Erythroblast (primary cell): ENCODE measurements around the gene AP1B1.

ENCODE experiments used
- DNase-seq, 2 experiments: peaks; one replicate each; lab custom pipeline; 2025; lab: John Stamatoyannopoulos, UW
- GATA1 ChIP-seq: IDR thresholded peaks from 2 replicates; pipeline ENCODE4 v1.6.1; 2011; ENCODE audit warnings: low read depth, mild to moderate bottlenecking, control low read depth, low read length, moderate library complexity
- POLR2A ChIP-seq: IDR thresholded peaks from 2 replicates; pipeline ENCODE4 v1.6.1; 2011; ENCODE audit warnings: mild to moderate bottlenecking, low read length

AP1B1 gene

DNA sequence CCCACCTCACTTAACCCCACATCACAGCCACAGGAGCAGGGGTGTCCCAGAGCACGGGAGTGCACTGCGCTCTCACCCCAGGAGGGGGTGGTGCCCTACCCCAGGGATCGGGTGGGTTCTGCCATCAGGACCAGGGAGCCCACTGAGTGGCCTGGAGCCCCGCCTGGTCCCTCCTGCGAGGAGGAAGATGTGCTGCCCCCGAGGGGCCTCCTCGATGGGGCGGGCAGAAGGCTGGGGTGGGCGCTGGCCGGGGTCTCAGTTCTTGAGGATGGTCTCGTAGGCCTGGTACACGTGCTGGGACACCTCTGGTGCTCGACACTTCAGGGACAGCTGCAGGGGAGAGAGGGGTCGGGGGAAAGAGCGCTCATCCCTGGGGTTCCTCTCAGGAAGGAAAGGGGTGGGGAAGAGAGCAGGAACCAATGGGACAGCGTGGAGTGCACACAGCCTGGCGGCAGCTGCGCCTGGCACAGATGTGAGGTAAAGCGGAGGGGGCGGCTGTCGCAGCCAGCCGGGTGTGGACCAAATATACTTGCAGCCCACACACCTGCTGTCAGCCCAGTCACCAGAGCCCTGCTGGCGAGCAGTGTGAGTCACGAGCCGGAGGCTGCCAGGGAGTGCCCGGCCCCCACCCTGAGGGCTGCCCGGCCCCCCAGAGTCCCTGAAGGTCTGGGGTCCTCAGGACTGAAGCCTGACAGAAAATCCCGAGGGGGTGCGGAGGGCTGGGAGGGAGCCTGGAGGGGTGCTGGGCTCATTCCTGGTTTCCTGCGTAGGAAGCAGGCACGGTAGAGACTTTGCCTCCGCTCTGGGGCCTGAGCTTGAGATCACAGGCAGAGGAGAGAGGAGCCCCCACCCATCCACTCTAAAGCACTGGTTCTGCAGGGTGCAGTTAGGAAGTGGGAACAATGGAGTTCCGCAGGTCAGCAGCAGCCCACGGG is 59.5 kb downstream of the AP1B1 start:
- no peak for DNase-seq
- TF ChIP-seq GATA1 (no peak), POLR2A (no peak)

- TF ChIP-seq POLR2A = no peak
- TF ChIP-seq GATA1 = no peak
- no peak for DNase-seq
Measured at GRCh38 chr22:29328055-29328454, 60.3 kb downstream of the AP1B1 start.

GRCh38 chr22:29327089-29327764 is 61.1 kb downstream of the AP1B1 start:
- DNase-seq = no peak
- TF ChIP-seq POLR2A (no peak), GATA1 (no peak)

DNA sequence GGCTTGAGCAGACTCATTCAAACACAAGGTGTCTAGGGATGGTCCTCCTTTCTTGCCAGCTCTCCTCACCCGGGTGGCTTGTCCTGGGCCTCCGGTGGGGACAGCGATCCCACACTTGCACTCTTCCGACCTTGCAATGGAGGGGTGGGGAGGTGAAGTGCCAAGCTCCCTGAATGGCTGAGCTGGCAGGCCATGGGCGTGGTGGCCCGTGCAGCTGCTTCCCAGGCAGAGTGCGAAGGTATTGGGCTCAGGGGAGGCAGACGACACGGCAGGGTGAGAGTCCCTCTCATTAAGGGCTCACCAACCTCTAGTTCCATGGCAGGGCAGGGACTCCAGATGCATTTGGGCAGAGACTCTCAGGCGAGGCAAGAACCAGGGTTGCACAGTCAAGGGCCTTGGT is 61.9 kb downstream of the AP1B1 start:
- DNase-seq = no peak
- TF ChIP-seq GATA1 (no peak), POLR2A (no peak)

- TF ChIP-seq GATA1 (no peak), POLR2A (no peak)
Measured at GRCh38 chr22:29325785-29326315, 62.5 kb downstream of the AP1B1 start.

GRCh38 chr22:29325356-29325755 is 63.0 kb downstream of the AP1B1 start:
- no peak for DNase-seq
- no peak for TF ChIP-seq POLR2A
- no peak for TF ChIP-seq GATA1

More at GRCh38 chr22:29325785-29326315, 62.5 kb downstream of the AP1B1 start:
- no peak for DNase-seq

DNA sequence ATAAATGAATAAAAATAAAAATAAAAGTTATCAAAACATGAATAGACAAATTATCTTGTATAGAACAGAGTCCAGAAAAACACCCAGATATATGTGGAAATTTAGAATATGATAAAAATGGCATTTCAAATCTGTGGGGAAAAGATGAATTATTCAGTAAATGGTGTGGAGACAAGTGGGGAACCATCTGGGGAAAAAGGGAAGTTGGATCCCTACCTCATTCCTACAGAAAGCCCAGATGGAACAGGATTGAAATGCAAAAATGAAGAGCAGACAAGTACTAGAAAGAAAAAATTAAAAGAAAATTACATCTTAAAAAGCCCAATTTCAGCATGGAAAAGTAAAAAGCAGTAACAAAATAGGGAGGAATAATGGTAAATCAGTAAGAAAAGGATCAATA is 64.7 kb downstream of the AP1B1 start:
- TF ChIP-seq GATA1 = no peak
- TF ChIP-seq POLR2A = no peak
- DNase-seq = no peak

GRCh38 chr22:29320546-29320945 is 67.8 kb downstream of the AP1B1 start:
- no peak for TF ChIP-seq GATA1
- no peak for TF ChIP-seq POLR2A
- peak in 1 of 2 experiments; percentile 26 for DNase-seq

- TF ChIP-seq GATA1 (no peak), POLR2A (no peak)
- no peak for DNase-seq
Measured at GRCh38 chr22:29319072-29319471, 69.3 kb downstream of the AP1B1 start.

- no peak for DNase-seq
- no peak for TF ChIP-seq POLR2A
Measured at GRCh38 chr22:29317827-29318454, 70.4 kb downstream of the AP1B1 start.

- no peak for TF ChIP-seq GATA1
- no peak for TF ChIP-seq POLR2A
Measured at GRCh38 chr22:29316141-29316828, 72.1 kb downstream of the AP1B1 start.

GRCh38 chr22:29315286-29316140 is 72.9 kb downstream of the AP1B1 start, which contains the start of gene RASL10A:
RASL10A (minus strand) TSS chr22:29315697; CDS start chr22:29315246, 451 bp downstream.
- peak; percentile 39 to 41 for DNase-seq
- TF ChIP-seq GATA1 (no peak), POLR2A (no peak)

More at GRCh38 chr22:29316141-29316828, 72.1 kb downstream of the AP1B1 start:
- DNase-seq = no peak
